ENCODE measurements around the gene IPO11.
"Not testable (repeated sequence)": the region's sequence is repeated elsewhere in the genome, so short reads cannot be mapped to it uniquely, and the experiment has no call there.

Gene IPO11

GRCh38 chr5:62564101-62564500 lies 151.5 kb downstream of the IPO11 start:
- no peak for ATAC-seq
- TF ChIP-seq ZNF8 (CRISPR knock-in tag; IDR thresholded peaks at IDR 0.05): no peak
- no peak for TF ChIP-seq ZFP30 (CRISPR knock-in tag; IDR thresholded peaks at IDR 0.05)
- no peak for TF ChIP-seq ZFP3 (CRISPR knock-in tag; IDR thresholded peaks at IDR 0.05)
- no peak for TF ChIP-seq PPARA (CRISPR knock-in tag; IDR thresholded peaks at IDR 0.05; ENCODE audit: borderline replicate concordance)
- no peak for TF ChIP-seq TCF4 (CRISPR knock-in tag; IDR thresholded peaks at IDR 0.05; ENCODE audit: borderline replicate concordance)
- TF ChIP-seq, protein P1, sequence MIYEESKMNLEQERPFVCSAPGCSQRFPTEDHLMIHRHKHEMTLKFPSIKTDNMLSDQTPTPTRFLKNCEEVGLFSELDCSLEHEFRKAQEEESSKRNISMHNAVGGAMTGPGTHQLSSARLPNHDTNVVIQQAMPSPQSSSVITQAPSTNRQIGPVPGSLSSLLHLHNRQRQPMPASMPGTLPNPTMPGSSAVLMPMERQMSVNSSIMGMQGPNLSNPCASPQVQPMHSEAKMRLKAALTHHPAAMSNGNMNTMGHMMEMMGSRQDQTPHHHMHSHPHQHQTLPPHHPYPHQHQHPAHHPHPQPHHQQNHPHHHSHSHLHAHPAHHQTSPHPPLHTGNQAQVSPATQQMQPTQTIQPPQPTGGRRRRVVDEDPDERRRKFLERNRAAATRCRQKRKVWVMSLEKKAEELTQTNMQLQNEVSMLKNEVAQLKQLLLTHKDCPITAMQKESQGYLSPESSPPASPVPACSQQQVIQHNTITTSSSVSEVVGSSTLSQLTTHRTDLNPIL (CRISPR knock-in tag; IDR thresholded peaks at IDR 0.05; ENCODE audit: low read depth): no peak
- TF ChIP-seq ARNTL (CRISPR knock-in tag; IDR thresholded peaks at IDR 0.05; ENCODE audit: borderline replicate concordance, low read depth): no peak
- TF ChIP-seq ESRRG (CRISPR knock-in tag; IDR thresholded peaks at IDR 0.05): no peak
- no peak for TF ChIP-seq GLIS3 (CRISPR knock-in tag; IDR thresholded peaks at IDR 0.05)
- TF ChIP-seq, protein P2, sequence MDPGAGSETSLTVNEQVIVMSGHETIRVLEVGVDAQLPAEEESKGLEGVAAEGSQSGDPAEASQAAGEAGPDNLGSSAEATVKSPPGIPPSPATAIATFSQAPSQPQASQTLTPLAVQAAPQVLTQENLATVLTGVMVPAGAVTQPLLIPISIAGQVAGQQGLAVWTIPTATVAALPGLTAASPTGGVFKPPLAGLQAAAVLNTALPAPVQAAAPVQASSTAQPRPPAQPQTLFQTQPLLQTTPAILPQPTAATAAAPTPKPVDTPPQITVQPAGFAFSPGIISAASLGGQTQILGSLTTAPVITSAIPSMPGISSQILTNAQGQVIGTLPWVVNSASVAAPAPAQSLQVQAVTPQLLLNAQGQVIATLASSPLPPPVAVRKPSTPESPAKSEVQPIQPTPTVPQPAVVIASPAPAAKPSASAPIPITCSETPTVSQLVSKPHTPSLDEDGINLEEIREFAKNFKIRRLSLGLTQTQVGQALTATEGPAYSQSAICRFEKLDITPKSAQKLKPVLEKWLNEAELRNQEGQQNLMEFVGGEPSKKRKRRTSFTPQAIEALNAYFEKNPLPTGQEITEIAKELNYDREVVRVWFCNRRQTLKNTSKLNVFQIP (CRISPR knock-in tag; IDR thresholded peaks at IDR 0.05; ENCODE audit: borderline replicate concordance, low read depth): no peak
- TF ChIP-seq, protein P3, sequence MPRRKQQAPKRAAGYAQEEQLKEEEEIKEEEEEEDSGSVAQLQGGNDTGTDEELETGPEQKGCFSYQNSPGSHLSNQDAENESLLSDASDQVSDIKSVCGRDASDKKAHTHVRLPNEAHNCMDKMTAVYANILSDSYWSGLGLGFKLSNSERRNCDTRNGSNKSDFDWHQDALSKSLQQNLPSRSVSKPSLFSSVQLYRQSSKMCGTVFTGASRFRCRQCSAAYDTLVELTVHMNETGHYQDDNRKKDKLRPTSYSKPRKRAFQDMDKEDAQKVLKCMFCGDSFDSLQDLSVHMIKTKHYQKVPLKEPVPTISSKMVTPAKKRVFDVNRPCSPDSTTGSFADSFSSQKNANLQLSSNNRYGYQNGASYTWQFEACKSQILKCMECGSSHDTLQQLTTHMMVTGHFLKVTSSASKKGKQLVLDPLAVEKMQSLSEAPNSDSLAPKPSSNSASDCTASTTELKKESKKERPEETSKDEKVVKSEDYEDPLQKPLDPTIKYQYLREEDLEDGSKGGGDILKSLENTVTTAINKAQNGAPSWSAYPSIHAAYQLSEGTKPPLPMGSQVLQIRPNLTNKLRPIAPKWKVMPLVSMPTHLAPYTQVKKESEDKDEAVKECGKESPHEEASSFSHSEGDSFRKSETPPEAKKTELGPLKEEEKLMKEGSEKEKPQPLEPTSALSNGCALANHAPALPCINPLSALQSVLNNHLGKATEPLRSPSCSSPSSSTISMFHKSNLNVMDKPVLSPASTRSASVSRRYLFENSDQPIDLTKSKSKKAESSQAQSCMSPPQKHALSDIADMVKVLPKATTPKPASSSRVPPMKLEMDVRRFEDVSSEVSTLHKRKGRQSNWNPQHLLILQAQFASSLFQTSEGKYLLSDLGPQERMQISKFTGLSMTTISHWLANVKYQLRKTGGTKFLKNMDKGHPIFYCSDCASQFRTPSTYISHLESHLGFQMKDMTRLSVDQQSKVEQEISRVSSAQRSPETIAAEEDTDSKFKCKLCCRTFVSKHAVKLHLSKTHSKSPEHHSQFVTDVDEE (CRISPR knock-in tag; IDR thresholded peaks at IDR 0.05): no peak
- no peak for TF ChIP-seq CSRNP3 (CRISPR knock-in tag; IDR thresholded peaks at IDR 0.05)
- TF ChIP-seq TOX (CRISPR knock-in tag; IDR thresholded peaks at IDR 0.05; ENCODE audit: borderline replicate concordance): no peak
- no peak for TF ChIP-seq BACH2 (CRISPR knock-in tag; IDR thresholded peaks at IDR 0.05; ENCODE audit: borderline replicate concordance)
- no peak for TF ChIP-seq ZC3H10 (CRISPR knock-in tag; IDR thresholded peaks at IDR 0.05)
- no peak for TF ChIP-seq CSDC2 (CRISPR knock-in tag; IDR thresholded peaks at IDR 0.05)
- TF ChIP-seq ZNF565 (CRISPR knock-in tag; conservative IDR thresholded peaks at IDR 0.05; ENCODE audit: low read depth): no peak
- TF ChIP-seq ISL1 (CRISPR knock-in tag; IDR thresholded peaks at IDR 0.05): no peak
- no peak for TF ChIP-seq ZNF70 (CRISPR knock-in tag; IDR thresholded peaks at IDR 0.05)
- no peak for TF ChIP-seq SNAI2 (CRISPR knock-in tag; IDR thresholded peaks at IDR 0.05)

DNA sequence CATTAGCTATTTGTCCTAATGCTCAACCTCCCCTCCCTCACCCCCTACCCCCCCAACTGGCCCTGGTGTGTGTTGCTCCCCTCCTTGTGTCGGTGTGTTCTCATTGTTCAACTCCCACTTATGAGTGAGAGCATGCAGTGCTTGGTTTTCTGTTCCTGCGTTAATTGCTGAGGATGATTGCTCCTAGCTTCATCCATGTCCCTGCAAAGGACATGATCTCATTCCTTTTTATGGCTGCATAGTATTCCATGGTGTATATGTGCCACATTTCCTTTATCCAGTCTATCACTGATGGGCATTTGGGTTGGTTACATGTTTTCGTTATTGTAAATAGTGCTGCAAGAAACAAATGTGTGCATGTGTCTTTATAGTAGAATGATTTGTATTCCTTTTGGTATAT lies 153.2 kb downstream of the IPO11 start:
- ATAC-seq: not testable (repeated sequence)

DNA sequence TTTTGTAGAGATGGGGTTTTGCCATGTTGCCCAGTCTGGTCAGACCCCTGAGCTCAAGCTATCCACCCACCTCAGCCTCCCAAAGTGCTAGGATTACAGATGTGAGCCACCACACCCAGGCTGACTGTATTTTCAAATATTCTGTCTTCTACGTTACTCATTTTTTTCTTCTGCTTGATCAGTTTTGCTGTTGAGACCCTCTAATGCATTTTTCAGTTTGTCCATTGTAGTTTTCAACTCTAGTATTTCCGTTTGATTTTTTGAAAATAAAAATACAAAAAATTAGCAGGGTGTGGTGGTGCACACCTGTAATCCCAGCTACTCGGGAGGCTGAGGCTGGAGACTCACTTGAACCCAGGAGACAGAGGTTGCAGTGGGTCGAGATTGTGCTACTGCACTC lies 155.6 kb downstream of the IPO11 start:
- no peak for TF ChIP-seq OSR1 (CRISPR knock-in tag; IDR thresholded peaks at IDR 0.05)
- ATAC-seq: no peak

DNA sequence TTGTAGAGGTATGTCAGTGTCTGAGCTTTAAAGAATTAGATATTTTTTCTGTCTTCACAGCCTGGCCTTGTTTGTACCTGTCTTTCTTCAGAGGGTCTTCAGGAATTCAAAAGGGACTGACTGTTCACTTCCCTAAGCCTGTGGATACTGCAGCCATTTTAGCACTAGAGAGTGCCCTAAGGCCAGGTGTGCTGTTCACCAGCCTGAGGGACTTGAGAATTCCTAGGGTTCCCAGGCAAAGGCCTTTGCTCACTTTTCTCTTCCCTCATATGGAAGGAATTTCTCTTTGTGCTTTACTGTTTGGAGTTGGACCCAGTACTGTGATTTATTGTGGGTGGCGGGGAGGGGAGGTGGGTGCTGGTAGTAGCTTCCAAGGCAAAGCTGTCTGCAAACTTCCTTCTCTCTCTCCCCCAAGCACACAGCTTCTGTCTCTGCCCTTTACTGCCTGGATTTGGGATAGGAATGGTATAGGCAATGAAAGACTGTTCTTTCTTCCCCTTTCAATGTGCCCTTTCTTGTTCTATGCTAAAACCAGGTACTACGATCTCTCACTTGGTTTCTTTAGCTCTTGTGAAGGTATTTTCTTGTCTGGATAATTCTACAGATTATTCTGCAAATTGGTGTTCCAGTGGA lies 156.4 kb downstream of the IPO11 start:
- no peak for ATAC-seq
- no peak for TF ChIP-seq ESRRG (CRISPR knock-in tag; IDR thresholded peaks at IDR 0.05)
- TF ChIP-seq BACH2 (CRISPR knock-in tag; IDR thresholded peaks at IDR 0.05; ENCODE audit: borderline replicate concordance): no peak
- TF ChIP-seq ZC3H10 (CRISPR knock-in tag; IDR thresholded peaks at IDR 0.05): no peak
- TF ChIP-seq, protein P1 (CRISPR knock-in tag; IDR thresholded peaks at IDR 0.05; ENCODE audit: low read depth): no peak
- TF ChIP-seq OSR1 (CRISPR knock-in tag; IDR thresholded peaks at IDR 0.05): no peak
- TF ChIP-seq TOX (CRISPR knock-in tag; IDR thresholded peaks at IDR 0.05; ENCODE audit: borderline replicate concordance): no peak
- no peak for TF ChIP-seq PPARA (CRISPR knock-in tag; IDR thresholded peaks at IDR 0.05; ENCODE audit: borderline replicate concordance)
- no peak for TF ChIP-seq RARB (CRISPR knock-in tag; IDR thresholded peaks at IDR 0.05)
- TF ChIP-seq, protein P2 (CRISPR knock-in tag; IDR thresholded peaks at IDR 0.05; ENCODE audit: borderline replicate concordance, low read depth): no peak
- TF ChIP-seq, protein P4, sequence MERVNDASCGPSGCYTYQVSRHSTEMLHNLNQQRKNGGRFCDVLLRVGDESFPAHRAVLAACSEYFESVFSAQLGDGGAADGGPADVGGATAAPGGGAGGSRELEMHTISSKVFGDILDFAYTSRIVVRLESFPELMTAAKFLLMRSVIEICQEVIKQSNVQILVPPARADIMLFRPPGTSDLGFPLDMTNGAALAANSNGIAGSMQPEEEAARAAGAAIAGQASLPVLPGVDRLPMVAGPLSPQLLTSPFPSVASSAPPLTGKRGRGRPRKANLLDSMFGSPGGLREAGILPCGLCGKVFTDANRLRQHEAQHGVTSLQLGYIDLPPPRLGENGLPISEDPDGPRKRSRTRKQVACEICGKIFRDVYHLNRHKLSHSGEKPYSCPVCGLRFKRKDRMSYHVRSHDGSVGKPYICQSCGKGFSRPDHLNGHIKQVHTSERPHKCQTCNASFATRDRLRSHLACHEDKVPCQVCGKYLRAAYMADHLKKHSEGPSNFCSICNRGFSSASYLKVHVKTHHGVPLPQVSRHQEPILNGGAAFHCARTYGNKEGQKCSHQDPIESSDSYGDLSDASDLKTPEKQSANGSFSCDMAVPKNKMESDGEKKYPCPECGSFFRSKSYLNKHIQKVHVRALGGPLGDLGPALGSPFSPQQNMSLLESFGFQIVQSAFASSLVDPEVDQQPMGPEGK (CRISPR knock-in tag; IDR thresholded peaks at IDR 0.05; ENCODE audit: borderline replicate concordance): no peak
- no peak for TF ChIP-seq TCF4 (CRISPR knock-in tag; IDR thresholded peaks at IDR 0.05; ENCODE audit: borderline replicate concordance)
- TF ChIP-seq ZNF8 (CRISPR knock-in tag; IDR thresholded peaks at IDR 0.05): no peak
- TF ChIP-seq ZNF565 (CRISPR knock-in tag; conservative IDR thresholded peaks at IDR 0.05; ENCODE audit: low read depth): no peak
- TF ChIP-seq ISL1 (CRISPR knock-in tag; IDR thresholded peaks at IDR 0.05): no peak
